Parietal lobe (tissue), 2 donors: Measurements from ENCODE around the gene NUDT3. TPM values are rescaled to one million over a fixed set of nuclear protein-coding genes. Genes with fewer than 3 reads are reported as not detected.

Experiments used
- small RNA-seq: library from RNA; depleted of rRNA; stranded (forward); fragments of <200 nt; gene quantifications from one replicate; pipeline ENCODE3, GENCODE V24; 2014; ENCODE audit warnings: low replicate concordance
- total RNA-seq: library from RNA; depleted of rRNA; stranded (reverse); fragments of >200 nt; gene quantifications from one replicate; pipeline ENCODE4 v1.2.3, GENCODE V29; 2014

The NUDT3 gene
- 146 TPM for total RNA-seq

GRCh38 chr6:34392497-34393190 is at the start of gene NUDT3:
Gene NUDT3, minus strand, starts transcription at chr6:34392669. Its CDS starts 307 bp downstream, at chr6:34392362.

GRCh38 chr6:34425498-34426410 is 33.3 kb upstream of the NUDT3 start, which contains the start of gene RPS10:
Gene RPS10, minus strand, starts transcription at chr6:34426069. Its CDS starts 848 bp downstream, at chr6:34425221.

GRCh38 chr6:34248727-34249468 is 143.6 kb downstream of the NUDT3 start, which contains the start of gene SMIM29:
Gene SMIM29, minus strand, starts transcription at chr6:34249006. Its CDS starts 1,215 bp downstream, at chr6:34247791.

GRCh38 chr6:34236443-34237315 is 155.8 kb downstream of the NUDT3 start, which contains the start of gene HMGA1:
Gene HMGA1, plus strand, starts transcription at chr6:34236873. Its CDS starts 3,908 bp downstream, at chr6:34240781.

Small RNA genes within 50 kb of the gene (small RNA-seq; reads per million reads assigned to genes)
- gene MIR6835 = not detected

Other genes with a start within 250 kb of the NUDT3 start
- 5.3 TPM for gene GRM4, start 246.6 kb downstream of the NUDT3 start, total RNA-seq
- gene HMGA1, start 155.8 kb downstream of the NUDT3 start, total RNA-seq = 34.4 TPM
- gene SMIM29, start 143.7 kb downstream of the NUDT3 start, total RNA-seq = 19.7 TPM
- 746 TPM for gene RPS10, start 33.4 kb upstream of the NUDT3 start, total RNA-seq
- 4.1 TPM for gene PACSIN1, start 73.4 kb upstream of the NUDT3 start, total RNA-seq
- gene SPDEF, start 163.7 kb upstream of the NUDT3 start, total RNA-seq = not detected